ENCODE results near the gene CTAG1A.
"Not testable (repeated sequence)": the region's sequence is repeated elsewhere in the genome, so short reads cannot be mapped to it uniquely, and the experiment has no call there.

Gene CTAG1A

GRCh38 chrX:154620767-154621414 is 36.0 kb downstream of the CTAG1A start:
- not testable (repeated sequence) for DNase-seq

- not testable (repeated sequence) for DNase-seq
These were observed 44.0 kb downstream of the CTAG1A start for GRCh38 chrX:154628960-154629359.

- not testable (repeated sequence) for DNase-seq
These were observed 46.0 kb downstream of the CTAG1A start for GRCh38 chrX:154630949-154631348.

GRCh38 chrX:154633661-154634060 is 48.7 kb downstream of the CTAG1A start:
- DNase-seq: not testable (repeated sequence)
